OCI-LY3 (cell line): ENCODE results near the gene MED8.

ENCODE experiments used
- H2AFZ ChIP-seq: fragments of 200-600, 300-600 bp; shearing (Covaris generic); 2 replicates; pipeline ENCODE4 v1.6.0; 2014; ENCODE audit warnings: antibody characterized with exemption, low read depth, low read length
- H3K27ac ChIP-seq: fragments of 200-600, 300-600 bp; sonication (generic); 2 replicates; pipeline ENCODE4 v1.5.1; 2014; ENCODE audit warnings: mild to moderate bottlenecking, low read length, moderate library complexity, mixed read lengths
- H3K27me3 ChIP-seq: fragments of 200-600, 300-600 bp; sonication (generic); 2 replicates; pipeline ENCODE4 v1.6.1; 2014; ENCODE audit warnings: low read depth, low read length, mixed read lengths
- H3K36me3 ChIP-seq: fragments of 200-600, 300-600 bp; sonication (generic); replicated peaks from 2 replicates; pipeline ENCODE3; 2014; ENCODE audit warnings: low read depth, low read length, mixed read lengths
- H3K4me1 ChIP-seq: fragments of 300-600, 200-600 bp; sonication (generic); 2 replicates; pipeline ENCODE4 v1.6.1; 2014; ENCODE audit warnings: low read length, mixed read lengths
- H3K4me2 ChIP-seq: fragments of 200-600, 300-600 bp; sonication (generic); 2 replicates; pipeline ENCODE4 v1.6.1; 2014; ENCODE audit warnings: low read length, mixed read lengths
- H3K4me3 ChIP-seq: fragments of 300-600, 200-600 bp; sonication (generic); 2 replicates; pipeline ENCODE4 v1.5.1; 2014; ENCODE audit warnings: antibody characterized with exemption, mild to moderate bottlenecking, low read length, moderate library complexity
- H3K79me2 ChIP-seq: fragments of 300-600, 200-600 bp; shearing (Covaris generic); 2 replicates; pipeline ENCODE4 v1.6.1; 2014; ENCODE audit warnings: mild to moderate bottlenecking, low read length, mixed read lengths
- H3K9ac ChIP-seq: fragments of 300-600, 200-600 bp; shearing (Covaris generic); 2 replicates; pipeline ENCODE4 v1.6.0; 2014; ENCODE audit warnings: mild to moderate bottlenecking, low read length, moderate library complexity
- H3K9me3 ChIP-seq: fragments of 200-600, 300-600 bp; shearing (Covaris generic); 2 replicates; pipeline ENCODE4 v1.6.1; 2014; ENCODE audit warnings: low read length, mixed read lengths; ENCODE audit not compliant: insufficient read depth
- H4K20me1 ChIP-seq: fragments of 200-600, 300-600 bp; sonication (generic); 2 replicates; pipeline ENCODE4 v1.6.1; 2016; ENCODE audit warnings: low read length, mixed read lengths; ENCODE audit not compliant: insufficient read depth
- CTCF ChIP-seq: fragments of 200-600, 300-600 bp; sonication (generic); IDR thresholded peaks from 2 replicates; pipeline ENCODE4 v1.5.1; 2014; ENCODE audit warnings: antibody characterized with exemption, low read length, low read depth
- EZH2phosphoT487 ChIP-seq: fragments of 200-600 bp; shearing (Covaris generic); IDR thresholded peaks from 2 replicates; pipeline ENCODE4 v1.6.1; 2018; ENCODE audit warnings: antibody characterized with exemption, mixed run types, low read depth

Gene MED8

DNA sequence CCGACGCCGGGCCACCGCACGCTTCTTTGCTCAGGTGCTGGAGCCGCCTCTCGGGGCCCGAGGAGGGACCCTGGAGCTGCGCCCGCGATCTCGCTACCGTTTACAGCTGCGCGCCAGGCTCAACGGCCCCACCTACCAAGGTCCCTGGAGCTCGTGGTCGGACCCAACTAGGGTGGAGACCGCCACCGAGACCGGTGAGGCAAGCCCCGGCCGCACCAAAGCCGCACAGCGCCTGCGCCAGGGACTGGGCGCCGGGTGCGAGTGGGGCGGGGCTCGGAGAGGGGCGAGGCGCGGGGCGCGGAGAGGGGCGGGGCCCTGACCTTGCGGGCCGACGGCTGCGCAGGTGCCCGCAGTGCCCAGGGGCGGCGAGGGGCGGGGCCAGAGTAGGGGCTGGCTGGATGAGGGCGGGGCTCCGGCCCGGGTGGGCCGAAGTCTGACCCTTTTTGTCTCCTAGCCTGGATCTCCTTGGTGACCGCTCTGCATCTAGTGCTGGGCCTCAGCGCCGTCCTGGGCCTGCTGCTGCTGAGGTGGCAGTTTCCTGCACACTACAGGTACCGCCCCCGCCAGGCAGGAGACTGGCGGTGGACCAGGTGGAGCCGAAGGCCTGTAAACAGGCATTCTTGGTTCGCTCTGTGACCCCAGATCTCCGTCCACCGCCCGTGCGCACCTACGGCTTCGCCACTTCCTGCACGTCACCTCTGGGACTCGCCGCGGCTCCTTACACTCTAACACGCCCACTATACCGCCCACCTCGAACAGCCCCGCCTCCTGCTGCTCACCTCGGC is 40.6 kb downstream of the MED8 start:
- H3K4me2 ChIP-seq, result no peak overlapping the region
- H3K4me3 ChIP-seq, result no peak overlapping the region
- no peaks in the 10 kb centered on the region for H3K4me1 ChIP-seq
- H3K27ac ChIP-seq, result no peak overlapping the region
- H4K20me1 ChIP-seq, result no peaks in the 10 kb centered on the region
- H2AFZ ChIP-seq, result no peak overlapping the region
- H3K36me3 ChIP-seq, result no peaks in the 10 kb centered on the region
- H3K79me2 ChIP-seq, result no peaks in the 10 kb centered on the region
- H3K9ac ChIP-seq, result no peak overlapping the region
- no peaks in the 10 kb centered on the region for H3K27me3 ChIP-seq
- H3K9me3 ChIP-seq, result no peaks in the 10 kb centered on the region
- no peak for TF ChIP-seq EZH2phosphoT487
- no peak for TF ChIP-seq CTCF

DNA sequence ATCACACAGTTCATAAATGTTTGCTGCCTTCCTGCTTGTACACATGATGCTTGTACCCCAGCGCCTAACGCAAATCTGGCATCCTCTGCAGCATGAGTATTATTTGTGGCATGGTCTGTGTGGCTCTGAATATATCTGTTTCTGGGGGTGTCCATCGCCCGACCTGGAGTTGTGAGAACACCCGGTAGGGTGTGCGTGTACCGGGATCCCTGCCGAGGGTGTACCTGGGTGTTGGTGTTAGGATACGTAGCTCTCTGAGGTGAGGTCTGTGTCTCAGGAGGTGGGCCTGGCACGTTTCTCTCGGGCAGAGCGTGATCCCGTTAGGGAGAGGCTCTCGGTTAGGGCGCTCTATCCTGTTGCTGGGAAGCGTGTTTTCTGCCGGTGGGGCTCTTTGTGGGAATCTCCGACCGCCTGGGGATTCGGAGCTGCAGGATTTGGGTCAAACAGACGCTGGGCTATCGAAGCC is 41.2 kb downstream of the MED8 start:
- no peak overlapping the region for H3K4me3 ChIP-seq
- H4K20me1 ChIP-seq, result no peaks in the 10 kb centered on the region
- H2AFZ ChIP-seq, result no peak overlapping the region
- H3K4me1 ChIP-seq, result no peaks in the 10 kb centered on the region
- H3K9me3 ChIP-seq, result no peaks in the 10 kb centered on the region
- H3K27me3 ChIP-seq, result no peaks in the 10 kb centered on the region
- TF ChIP-seq CTCF (no peak), EZH2phosphoT487 (no peak)
- no peaks in the 10 kb centered on the region for H3K36me3 ChIP-seq
- no peaks in the 10 kb centered on the region for H3K79me2 ChIP-seq
- no peak overlapping the region for H3K4me2 ChIP-seq
- no peak overlapping the region for H3K27ac ChIP-seq
- no peak overlapping the region for H3K9ac ChIP-seq

- no peaks in the 10 kb centered on the region for H4K20me1 ChIP-seq
- H3K9ac ChIP-seq, result no peak overlapping the region
- TF ChIP-seq EZH2phosphoT487 (no peak), CTCF (no peak)
- no peak overlapping the region for H2AFZ ChIP-seq
- H3K36me3 ChIP-seq, result no peaks in the 10 kb centered on the region
- H3K27me3 ChIP-seq, result no peaks in the 10 kb centered on the region
- no peaks in the 10 kb centered on the region for H3K79me2 ChIP-seq
- no peak overlapping the region for H3K27ac ChIP-seq
- H3K4me2 ChIP-seq, result no peak overlapping the region
- H3K9me3 ChIP-seq, result no peaks in the 10 kb centered on the region
- H3K4me1 ChIP-seq, result no peaks in the 10 kb centered on the region
- H3K4me3 ChIP-seq, result no peak overlapping the region
Measured at GRCh38 chr1:43346636-43347035, 43.0 kb downstream of the MED8 start.

DNA sequence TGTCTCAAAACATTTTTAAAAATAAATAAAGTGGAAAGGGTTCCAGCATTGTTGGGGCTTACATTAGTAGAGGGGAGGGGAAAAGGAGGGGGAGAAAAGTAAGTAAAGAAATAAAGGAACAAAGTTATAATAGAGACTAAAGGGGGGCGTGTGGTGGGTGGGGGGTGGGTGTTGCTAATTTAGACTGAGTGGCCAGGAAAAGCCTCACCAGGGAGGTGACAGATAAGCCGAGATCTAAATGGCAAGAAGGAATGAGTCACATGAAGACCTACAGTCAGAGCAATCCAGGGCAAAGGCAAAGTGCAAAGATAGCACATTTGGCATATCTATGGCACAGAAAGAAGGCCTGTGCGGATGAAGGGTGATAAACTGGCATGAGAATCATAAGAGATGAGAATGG is 44.5 kb downstream of the MED8 start:
- Histone ChIP-seq H3K9me3 (no peaks in the 10 kb centered on the region), H3K4me3 (no peak overlapping the region), H3K36me3 (no peaks in the 10 kb centered on the region), H3K27ac (no peak overlapping the region), H3K4me2 (no peak overlapping the region), H3K79me2 (no peaks in the 10 kb centered on the region), H2AFZ (no peak overlapping the region), H3K9ac (no peak overlapping the region), H3K4me1 (no peaks in the 10 kb centered on the region), H3K27me3 (no peaks in the 10 kb centered on the region), H4K20me1 (no peaks in the 10 kb centered on the region)
- TF ChIP-seq EZH2phosphoT487 (no peak), CTCF (no peak)
